Measurements from ENCODE around the gene PTBP3. TPM values are rescaled to one million over a fixed set of nuclear protein-coding genes. Genes with fewer than 3 reads are reported as not detected.

Gene PTBP3
- total and polyA plus RNA-seq, 2 of the 4 experiments (the other 2 are of a cell fraction), result 8.6 to 15.6 TPM

- H3K56ac ChIP-seq (ENCODE audit: extremely low read depth, insufficient read depth, low read length), result no peak overlapping the region
- no peak overlapping the region for H4K5ac ChIP-seq (ENCODE audit: low read depth, low read length)
- H3K9me3 ChIP-seq (ENCODE audit: control insufficient read depth, insufficient read depth, low read length), result no peaks in the 10 kb centered on the region
- intact Hi-C loops (cut with micrococcal nuclease), result loop anchor here (10.0 kb wide), 1 partner anchor 83 kb away; no protein-coding TSS in a partner anchor
- H2AFZ ChIP-seq (replicated peaks; ENCODE audit: low read length, poor library complexity), result no peak overlapping the region
- H3K4me1 ChIP-seq (ENCODE audit: control insufficient read depth, insufficient read depth, low read length), result no peaks in the 10 kb centered on the region
- H3K4me3 ChIP-seq (ENCODE audit: insufficient read depth, low read depth, low read length), result no peak overlapping the region
- TF ChIP-seq CTCF (conservative IDR thresholded peaks at IDR 0.05; ENCODE audit: low read depth, low read length) (no peak), SMC3 (IDR thresholded peaks at IDR 0.05; ENCODE audit: low read depth, low read length) (no peak), FOS (IDR thresholded peaks at IDR 0.05; ENCODE audit: low read depth, low read length) (no peak), CHD1 (IDR thresholded peaks at IDR 0.05; ENCODE audit: low read depth, low read length) (no peak), MAZ (IDR thresholded peaks at IDR 0.05; ENCODE audit: borderline replicate concordance, low read depth, low read length) (no peak), MXI1 (IDR thresholded peaks at IDR 0.05; ENCODE audit: borderline replicate concordance, low read depth, low read length) (no peak), RCOR1 (IDR thresholded peaks at IDR 0.05; ENCODE audit: insufficient replicate concordance, low read length) (no peak), POLR2A (IDR thresholded peaks at IDR 0.05; ENCODE audit: low read depth, low read length) (no peak), NFE2L2 (IDR thresholded peaks at IDR 0.05; ENCODE audit: low read depth, low read length) (no peak), RAD21 (IDR thresholded peaks at IDR 0.05; ENCODE audit: low read length) (no peak), BHLHE40 (IDR thresholded peaks at IDR 0.05; ENCODE audit: low read depth, low read length) (no peak), RFX5 (IDR thresholded peaks at IDR 0.05; ENCODE audit: low read depth, low read length) (no peak), MAFK (IDR thresholded peaks at IDR 0.05; ENCODE audit: low read depth, low read length) (no peak), CEBPB (IDR thresholded peaks at IDR 0.05; ENCODE audit: low read depth, low read length) (no peak)
- TF ChIP-seq, protein P1, sequence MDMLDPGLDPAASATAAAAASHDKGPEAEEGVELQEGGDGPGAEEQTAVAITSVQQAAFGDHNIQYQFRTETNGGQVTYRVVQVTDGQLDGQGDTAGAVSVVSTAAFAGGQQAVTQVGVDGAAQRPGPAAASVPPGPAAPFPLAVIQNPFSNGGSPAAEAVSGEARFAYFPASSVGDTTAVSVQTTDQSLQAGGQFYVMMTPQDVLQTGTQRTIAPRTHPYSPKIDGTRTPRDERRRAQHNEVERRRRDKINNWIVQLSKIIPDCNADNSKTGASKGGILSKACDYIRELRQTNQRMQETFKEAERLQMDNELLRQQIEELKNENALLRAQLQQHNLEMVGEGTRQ (IDR thresholded peaks at IDR 0.05; ENCODE audit: low read depth, low read length), result no peak
- TF ChIP-seq, protein P2, sequence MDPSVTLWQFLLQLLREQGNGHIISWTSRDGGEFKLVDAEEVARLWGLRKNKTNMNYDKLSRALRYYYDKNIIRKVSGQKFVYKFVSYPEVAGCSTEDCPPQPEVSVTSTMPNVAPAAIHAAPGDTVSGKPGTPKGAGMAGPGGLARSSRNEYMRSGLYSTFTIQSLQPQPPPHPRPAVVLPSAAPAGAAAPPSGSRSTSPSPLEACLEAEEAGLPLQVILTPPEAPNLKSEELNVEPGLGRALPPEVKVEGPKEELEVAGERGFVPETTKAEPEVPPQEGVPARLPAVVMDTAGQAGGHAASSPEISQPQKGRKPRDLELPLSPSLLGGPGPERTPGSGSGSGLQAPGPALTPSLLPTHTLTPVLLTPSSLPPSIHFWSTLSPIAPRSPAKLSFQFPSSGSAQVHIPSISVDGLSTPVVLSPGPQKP (IDR thresholded peaks at IDR 0.05; ENCODE audit: borderline replicate concordance, low read depth, low read length), result no peak
- no peak overlapping the region for H4K91ac ChIP-seq (ENCODE audit: insufficient read depth, low read depth, low read length)
- H4K20me1 ChIP-seq (ENCODE audit: insufficient read depth, low read length), result no peaks in the 10 kb centered on the region
- H3K79me1 ChIP-seq (ENCODE audit: low read depth in 1 of 2, low read length in 2 of 2), result no peaks in the 10 kb centered on the region
- H3K14ac ChIP-seq (replicated peaks; ENCODE audit: low read depth, low read length), result no peak overlapping the region
- H3K4me2 ChIP-seq (ENCODE audit: low read depth, low read length), result no peak overlapping the region
- H2BK15ac ChIP-seq (ENCODE audit: low read depth, low read length), result no peak overlapping the region
- H3K18ac ChIP-seq (ENCODE audit: low read depth, low read length), result no peak overlapping the region
- H2BK120ac ChIP-seq (ENCODE audit: low read depth, low read length), result no peak overlapping the region
- no peak overlapping the region for H2BK5ac ChIP-seq (ENCODE audit: low read depth, low read length, poor library complexity, severe bottlenecking)
- dilution Hi-C loops (cut with HindIII; ENCODE audit: low sequenced_read_pairs, unreplicated experiment), result no loop called here
- H3K9me1 ChIP-seq (ENCODE audit: insufficient read depth, low read length), result no peaks in the 10 kb centered on the region
- H3K36me3 ChIP-seq (ENCODE audit: control insufficient read depth, insufficient read depth, low read length), result no peaks in the 10 kb centered on the region
- H3K23ac ChIP-seq (ENCODE audit: low read depth, low read length), result no peak overlapping the region
- in situ Hi-C loops (cut with MboI; ENCODE audit: low sequenced_read_pairs), result no loop called here
- no peak for ATAC-seq (ENCODE audit: low read depth)
- H4K8ac ChIP-seq (ENCODE audit: low read depth in 2 of 2, low read length in 2 of 2), result no peak overlapping the region
- H2BK20ac ChIP-seq (ENCODE audit: low read depth, low read length), result no peak overlapping the region
- H3K4ac ChIP-seq (ENCODE audit: low read depth, low read length), result no peak overlapping the region
- no TSS peak for BruUV-seq (replicated peaks)
- POLR2A ChIA-PET (ENCODE audit: unreplicated experiment), result no interaction called here
- no peak overlapping the region for H3K9ac ChIP-seq (ENCODE audit: low read depth, low read length)
- no peak for DNase-seq
- no peak overlapping the region for H2AK9ac ChIP-seq (replicated peaks; ENCODE audit: low read depth, low read length, poor library complexity)
- CTCF ChIA-PET, result no interaction called here
- H3K27me3 ChIP-seq (ENCODE audit: control insufficient read depth, insufficient read depth, low read length), result no peaks in the 10 kb centered on the region
- WGBS, 2 experiments (ENCODE audit: extremely low coverage in 2 of 2, insufficient read length in 1 of 2), result no CpG with 5 or more reads among the region's 4 CpGs
- H3K27ac ChIP-seq (ENCODE audit: insufficient read depth, low read length), result no peak overlapping the region
- H2AK5ac ChIP-seq (ENCODE audit: low read depth, low read length), result no peak overlapping the region
Observed at GRCh38 chr9:112187404-112187803, 146.0 kb downstream of the PTBP3 start.

All from IMR-90 (cell line).